GM10248 (cell line): ENCODE data around the gene TTC34.

Source experiments
- CTCF ChIA-PET: fragments of 300-600 bp; sonication (Branson Sonifier 250); formaldehyde crosslinking; extraction: SDS; loops from one replicate; lab custom pipeline; 2021; ENCODE audit warnings: antibody characterized with exemption; lab: Yijun Ruan, JAX
- POLR2A ChIA-PET: fragments of 350-650 bp; sonication (Branson Sonifier 250); formaldehyde crosslinking; extraction: SDS; loops from one replicate; lab custom pipeline; 2020; ENCODE audit warnings: antibody characterized with exemption; lab: Yijun Ruan, JAX
- DNase-seq: peaks from one replicate; pipeline ENCODE4 v3.0.0; 2012; ENCODE audit errors: extremely low spot score
- CTCF ChIP-seq: IDR thresholded peaks from 2 replicates; pipeline ENCODE4 v1.5.1; 2012; ENCODE audit warnings: mild to moderate bottlenecking, low read depth; ENCODE audit errors: extremely low read depth, missing control alignments, control extremely low read depth

TTC34 gene

GRCh38 chr1:2646837-2647236 lies 154.7 kb downstream of the TTC34 start:
- DNase-seq, result no peak
- POLR2A ChIA-PET, result no interaction called here
- no peak for TF ChIP-seq CTCF
- CTCF ChIA-PET, result no interaction called here

- DNase-seq, result no peak
- ChIA-PET CTCF (interaction anchor here (1.1 kb wide), 1 partner anchor 98 kb away, joined by 3 read pairs; no protein-coding TSS in a partner anchor), POLR2A (no interaction called here)
- TF ChIP-seq CTCF, result no peak
Observed at GRCh38 chr1:2645776-2646175, 155.7 kb downstream of the TTC34 start.

- TF ChIP-seq CTCF, result no peak
- no peak for DNase-seq
- POLR2A ChIA-PET, result no interaction called here
- CTCF ChIA-PET, result interaction anchor here (0.8 to 1.1 kb wide), 2 partner anchors 83 to 98 kb away, joined by 3 read pairs; no protein-coding TSS in a partner anchor
Observed at GRCh38 chr1:2645143-2645542, 156.3 kb downstream of the TTC34 start.

GRCh38 chr1:2644591-2645101 lies 156.8 kb downstream of the TTC34 start:
- no peak for DNase-seq
- TF ChIP-seq CTCF, result no peak
- POLR2A ChIA-PET, result no interaction called here
- CTCF ChIA-PET, result interaction anchor here (0.8 to 1.3 kb wide), 3 partner anchors 57 to 97 kb away, joined by 3 read pairs; no protein-coding TSS in a partner anchor

GRCh38 chr1:2644171-2644570 lies 157.3 kb downstream of the TTC34 start:
- POLR2A ChIA-PET, result no interaction called here
- no peak for TF ChIP-seq CTCF
- DNase-seq, result no peak
- CTCF ChIA-PET, result interaction anchor here (0.8 to 1.3 kb wide), 2 partner anchors 57 to 82 kb away, joined by 3 read pairs; no protein-coding TSS in a partner anchor

GRCh38 chr1:2643414-2644077 lies 157.9 kb downstream of the TTC34 start:
- DNase-seq, result peak; percentile 18
- CTCF ChIA-PET, result interaction anchor here (1.3 kb wide), 1 partner anchor 56 kb away, joined by 3 read pairs; no protein-coding TSS in a partner anchor
- no peak for TF ChIP-seq CTCF
- POLR2A ChIA-PET, result no interaction called here
